SK-N-SH treated with all-trans-retinoic acid at 6 μM for 48 hours (cell line): Measurements from ENCODE around the gene TFAP2A.

Experiments used
- CSDC2 ChIP-seq: fragments of 250-450 bp; sonication (Bioruptor Pico); IDR thresholded peaks from 2 replicates; pipeline ENCODE4 v1.5.0; 2020; ENCODE audit warnings: mild to moderate bottlenecking, moderate library complexity
- ESRRG ChIP-seq: fragments of 250-450 bp; sonication (Bioruptor Pico); IDR thresholded peaks from 2 replicates; pipeline ENCODE4 v1.6.1; 2021; ENCODE audit warnings: mild to moderate bottlenecking
- OSR1 ChIP-seq: fragments of 250-450 bp; sonication (Bioruptor Pico); IDR thresholded peaks from 2 replicates; pipeline ENCODE4 v1.8.0; 2022; ENCODE audit warnings: moderate library complexity, mild to moderate bottlenecking, inconsistent platforms
- PPARA ChIP-seq: fragments of 250-450 bp; sonication (Bioruptor Pico); IDR thresholded peaks from 2 replicates; pipeline ENCODE4 v1.5.0; 2020; ENCODE audit warnings: mild to moderate bottlenecking, borderline replicate concordance
- ZC3H10 ChIP-seq: fragments of 250-450 bp; sonication (Bioruptor Pico); IDR thresholded peaks from 2 replicates; pipeline ENCODE4 v1.5.1; 2021; ENCODE audit warnings: mild to moderate bottlenecking, moderate library complexity
- ZFP3 ChIP-seq: fragments of 250-450 bp; sonication (Bioruptor Pico); IDR thresholded peaks from 2 replicates; pipeline ENCODE4 v1.5.0; 2020; ENCODE audit warnings: mild to moderate bottlenecking, moderate library complexity
- ZFP30 ChIP-seq: fragments of 450-650 bp; formaldehyde crosslinking; IDR thresholded peaks from 2 replicates; pipeline ENCODE4 v1.5.0; 2022; ENCODE audit warnings: mild to moderate bottlenecking, moderate library complexity
- ZNF8 ChIP-seq: fragments of 450-650 bp; formaldehyde crosslinking; IDR thresholded peaks from 2 replicates; pipeline ENCODE4 v1.5.0; 2020; ENCODE audit warnings: mild to moderate bottlenecking, moderate library complexity
- TF ChIP-seq, protein P1 (sequence below): fragments of 250-450 bp; sonication (Bioruptor Pico); IDR thresholded peaks from 2 replicates; pipeline ENCODE4 v1.8.0; 2021; ENCODE audit warnings: low read depth, mild to moderate bottlenecking, moderate library complexity, borderline replicate concordance
- TF ChIP-seq, protein P2 (sequence below): fragments of 250-450 bp; sonication (Bioruptor Pico); IDR thresholded peaks from 2 replicates; pipeline ENCODE4 v1.8.0; 2020; ENCODE audit warnings: mild to moderate bottlenecking, moderate library complexity, borderline replicate concordance

DNA sequence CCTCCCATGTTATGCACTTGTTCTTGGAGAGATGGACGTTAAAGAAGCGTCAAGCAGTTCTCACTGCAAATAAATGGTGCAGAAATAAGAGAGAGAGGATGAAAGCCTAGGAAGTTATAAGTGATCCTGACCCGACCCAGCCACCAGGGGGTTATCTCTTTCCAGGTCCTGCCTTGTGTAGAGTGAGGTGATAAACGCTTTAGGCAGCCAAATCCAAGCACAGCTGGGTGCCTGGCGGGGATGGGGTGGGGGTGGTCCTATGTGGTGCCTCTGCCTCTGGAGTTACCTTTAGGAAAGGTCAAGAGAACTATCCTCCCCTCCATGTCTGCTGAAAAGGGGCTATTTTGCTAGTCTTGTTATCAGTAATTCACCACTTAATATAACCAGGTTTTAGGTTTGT lies 9.2 kb upstream of the TFAP2A start:
- TF ChIP-seq ZFP30 (CRISPR knock-in tag) (no peak), ESRRG (CRISPR knock-in tag) (no peak), OSR1 (no peak), ZFP3 (CRISPR knock-in tag) (no peak), CSDC2 (CRISPR knock-in tag) (no peak), PPARA (no peak), ZC3H10 (no peak), ZNF8 (CRISPR knock-in tag) (no peak)
- TF ChIP-seq, protein P1, sequence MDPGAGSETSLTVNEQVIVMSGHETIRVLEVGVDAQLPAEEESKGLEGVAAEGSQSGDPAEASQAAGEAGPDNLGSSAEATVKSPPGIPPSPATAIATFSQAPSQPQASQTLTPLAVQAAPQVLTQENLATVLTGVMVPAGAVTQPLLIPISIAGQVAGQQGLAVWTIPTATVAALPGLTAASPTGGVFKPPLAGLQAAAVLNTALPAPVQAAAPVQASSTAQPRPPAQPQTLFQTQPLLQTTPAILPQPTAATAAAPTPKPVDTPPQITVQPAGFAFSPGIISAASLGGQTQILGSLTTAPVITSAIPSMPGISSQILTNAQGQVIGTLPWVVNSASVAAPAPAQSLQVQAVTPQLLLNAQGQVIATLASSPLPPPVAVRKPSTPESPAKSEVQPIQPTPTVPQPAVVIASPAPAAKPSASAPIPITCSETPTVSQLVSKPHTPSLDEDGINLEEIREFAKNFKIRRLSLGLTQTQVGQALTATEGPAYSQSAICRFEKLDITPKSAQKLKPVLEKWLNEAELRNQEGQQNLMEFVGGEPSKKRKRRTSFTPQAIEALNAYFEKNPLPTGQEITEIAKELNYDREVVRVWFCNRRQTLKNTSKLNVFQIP (CRISPR knock-in tag), result no peak
- TF ChIP-seq, protein P2, sequence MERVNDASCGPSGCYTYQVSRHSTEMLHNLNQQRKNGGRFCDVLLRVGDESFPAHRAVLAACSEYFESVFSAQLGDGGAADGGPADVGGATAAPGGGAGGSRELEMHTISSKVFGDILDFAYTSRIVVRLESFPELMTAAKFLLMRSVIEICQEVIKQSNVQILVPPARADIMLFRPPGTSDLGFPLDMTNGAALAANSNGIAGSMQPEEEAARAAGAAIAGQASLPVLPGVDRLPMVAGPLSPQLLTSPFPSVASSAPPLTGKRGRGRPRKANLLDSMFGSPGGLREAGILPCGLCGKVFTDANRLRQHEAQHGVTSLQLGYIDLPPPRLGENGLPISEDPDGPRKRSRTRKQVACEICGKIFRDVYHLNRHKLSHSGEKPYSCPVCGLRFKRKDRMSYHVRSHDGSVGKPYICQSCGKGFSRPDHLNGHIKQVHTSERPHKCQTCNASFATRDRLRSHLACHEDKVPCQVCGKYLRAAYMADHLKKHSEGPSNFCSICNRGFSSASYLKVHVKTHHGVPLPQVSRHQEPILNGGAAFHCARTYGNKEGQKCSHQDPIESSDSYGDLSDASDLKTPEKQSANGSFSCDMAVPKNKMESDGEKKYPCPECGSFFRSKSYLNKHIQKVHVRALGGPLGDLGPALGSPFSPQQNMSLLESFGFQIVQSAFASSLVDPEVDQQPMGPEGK (CRISPR knock-in tag), result no peak
